B cell (primary cell): ENCODE measurements around the gene DCT. TPM values are rescaled to one million over a fixed set of nuclear protein-coding genes. Genes with fewer than 3 reads are reported as not detected.

Source experiments
- ATAC-seq: fragments of 200-7000 bp; cut with Tn5 transposase; one replicate; pipeline ENCODE4 v1.10.0; 2021; ENCODE audit warnings: low read depth, mild to moderate bottlenecking, moderate number of reproducible peaks, moderate library complexity
- CTCF ChIA-PET: fragments of 350-600 bp; sonication (Branson Sonifier 250); formaldehyde crosslinking; loops from one replicate; lab custom pipeline; 2021; ENCODE audit warnings: antibody characterized with exemption, inconsistent platforms; lab: Charles Lee
- POLR2A ChIA-PET: fragments of 350-600 bp; sonication (Branson Sonifier 250); formaldehyde crosslinking; loops from one replicate; lab custom pipeline; 2021; ENCODE audit warnings: antibody characterized with exemption; lab: Charles Lee
- DNase-seq: peaks from one replicate; pipeline ENCODE4 v3.0.0; 2013
- H2AFZ ChIP-seq: 2 replicates; pipeline ENCODE4 v1.6.1; 2012; ENCODE audit warnings: mild to moderate bottlenecking, low read depth, low read length; ENCODE audit not compliant: insufficient read depth, poor library complexity, severe bottlenecking
- H3K27ac ChIP-seq, 2 donors: 1 replicate in 1 of 2; 2 replicates in 1 of 2; pipeline ENCODE4 v1.5.1; 2012 to 2013; ENCODE audit warnings: low read length in 2 of 2, mild to moderate bottlenecking in 2 of 2, moderate library complexity in 1 of 2
- H3K27me3 ChIP-seq, 4 experiments: fragments of 200-600 bp in 1 of 4; sonication (generic) in 1 of 4; replicated peaks in 1 of 4; 1 replicate in 2 of 4; 2 replicates in 2 of 4; pipeline versions ENCODE4 v1.6.1 to v1.7.0; 2013 to 2016; ENCODE audit warnings: low read length in 3 of 4, mild to moderate bottlenecking in 2 of 4, mixed read lengths in 1 of 4, moderate library complexity in 1 of 4; ENCODE audit not compliant: insufficient read depth in 4 of 4, control insufficient read depth in 3 of 4; ENCODE audit errors: control extremely low read depth in 1 of 4
- H3K36me3 ChIP-seq, 2 experiments: replicated peaks in 1 of 2; 1 replicate in 1 of 2; 2 replicates in 1 of 2; pipeline versions ENCODE4 v1.6.1 to v1.7.1; 2013; ENCODE audit warnings: low read length in 1 of 2; ENCODE audit not compliant: insufficient read depth in 2 of 2, control insufficient read depth in 1 of 2; ENCODE audit errors: control extremely low read depth in 1 of 2, extremely low read depth in 1 of 2
- H3K4me1 ChIP-seq, 2 donors: fragments of 200-600 bp in 1 of 2; sonication (generic) in 1 of 2; 1 replicate in 1 of 2; 2 replicates in 1 of 2; pipeline versions ENCODE4 v1.5.1 to v1.6.1; 2013 to 2017; ENCODE audit warnings: low read length in 2 of 2; ENCODE audit not compliant: control insufficient read depth in 2 of 2, insufficient read depth in 2 of 2
- H3K4me2 ChIP-seq: replicated peaks from 2 replicates; pipeline ENCODE3; 2012; ENCODE audit warnings: mild to moderate bottlenecking, low read depth, low read length; ENCODE audit not compliant: poor library complexity, severe bottlenecking
- H3K4me3 ChIP-seq, 5 experiments: fragments of 200-600 bp in 1 of 5; sonication (generic) in 1 of 5; 1 replicate in 3 of 5; 2 replicates in 2 of 5; pipeline versions ENCODE4 v1.5.1 to v1.7.0; 2011 to 2016; ENCODE audit warnings: low read length in 4 of 5, mild to moderate bottlenecking in 4 of 5, low read depth in 2 of 5, control low read depth in 1 of 5, moderate library complexity in 1 of 5; ENCODE audit not compliant: insufficient read depth in 1 of 5; ENCODE audit errors: control extremely low read depth in 1 of 5, extremely low read depth in 1 of 5
- H3K79me2 ChIP-seq: fragments of 200-600 bp; sonication (generic); one replicate; pipeline ENCODE4 v1.6.0; 2016; ENCODE audit warnings: low read length; ENCODE audit not compliant: control insufficient read depth, insufficient read depth
- H3K9ac ChIP-seq: fragments of 200-600 bp; sonication (generic); 2 replicates; pipeline ENCODE4 v1.6.1; 2017; ENCODE audit warnings: mild to moderate bottlenecking, low read length, moderate library complexity
- H3K9me3 ChIP-seq, 3 donors: one replicate each; pipeline versions ENCODE4 v1.6.1 to v1.7.1; 2013; ENCODE audit warnings: low read length in 2 of 3; ENCODE audit not compliant: control insufficient read depth in 2 of 3, insufficient read depth in 1 of 3; ENCODE audit errors: control extremely low read depth in 1 of 3
- H4K20me1 ChIP-seq: 2 replicates; pipeline ENCODE4 v1.6.0; 2012; ENCODE audit warnings: mild to moderate bottlenecking, low read length; ENCODE audit not compliant: insufficient read depth, control insufficient read depth, poor library complexity, severe bottlenecking
- H3K27ac Mint-ChIP-seq: one replicate; pipeline ENCODE4 v1.8.0; 2021; ENCODE audit warnings: mixed read lengths
- H3K27me3 Mint-ChIP-seq: one replicate; pipeline ENCODE4 v1.8.0; 2021; ENCODE audit warnings: mixed read lengths
- H3K4me1 Mint-ChIP-seq: one replicate; pipeline ENCODE4 v1.8.0; 2021; ENCODE audit warnings: mixed read lengths
- H3K4me3 Mint-ChIP-seq: one replicate; pipeline ENCODE4 v1.8.0; 2021; ENCODE audit warnings: mixed read lengths
- H3K9me3 Mint-ChIP-seq: one replicate; pipeline ENCODE4 v1.8.0; 2022; ENCODE audit warnings: mixed read lengths; ENCODE audit not compliant: insufficient read depth
- EZH2 ChIP-seq: IDR thresholded peaks from 2 replicates; pipeline ENCODE4 v1.6.1; 2012; ENCODE audit warnings: borderline replicate concordance, low read depth, mild to moderate bottlenecking, moderate library complexity, low read length; ENCODE audit not compliant: insufficient read depth, poor library complexity, severe bottlenecking
- WGBS: methylation state at CpG from one replicate; pipeline ENCODE4 v1.1.5; 2013; ENCODE audit warnings: missing lambda C conversion rate; ENCODE audit not compliant: insufficient coverage; 5-methylcytosine and 5-hydroxymethylcytosine counted together
- intact Hi-C: fragments of 100-400 bp; cut with micrococcal nuclease; formaldehyde crosslinking; loops from one replicate; pipeline ENCODE4 v1.10.0; 2022
- polyA plus RNA-seq: library from polyadenylated mRNA; depleted of rRNA; stranded (reverse); fragments of >200 nt; gene quantifications from 2 replicates; pipeline ENCODE4 v1.2.3, GENCODE V29; 2012
- total RNA-seq, 2 donors: library from RNA; stranded (reverse); fragments of 120-200 nt in 1 of 2; gene quantifications; 1 replicate in 1 of 2; 2 replicates in 1 of 2; pipeline versions ENCODE4 v1.2.3 to v1.2.4, GENCODE V29; 2013 to 2022
- TF ChIP-seq, protein P1 (sequence below): fragments of 200-600 bp; IDR thresholded peaks from one replicate; pipeline ENCODE4 v1.8.0; 2022; ENCODE audit warnings: antibody characterized with exemption, mild to moderate bottlenecking

Gene DCT
- total and polyA plus RNA-seq, 2 donors (not counting 1 experiment from before 2014, with no cell fraction given), result 0.10 to 0.18 TPM

GRCh38 chr13:94487043-94487442 lies 7.6 kb upstream of the DCT start:
- H3K27ac ChIP-seq, result no peak overlapping the region
- H3K9me3 ChIP-seq, result peaks cover 0 to 2% (median 0%) of the 10 kb centered on the region in 3 donors
- intact Hi-C loops, result no loop called here
- H3K4me2 ChIP-seq, result no peak overlapping the region
- H3K27me3 ChIP-seq, result no peaks in the 10 kb centered on the region
- TF ChIP-seq, protein P1, sequence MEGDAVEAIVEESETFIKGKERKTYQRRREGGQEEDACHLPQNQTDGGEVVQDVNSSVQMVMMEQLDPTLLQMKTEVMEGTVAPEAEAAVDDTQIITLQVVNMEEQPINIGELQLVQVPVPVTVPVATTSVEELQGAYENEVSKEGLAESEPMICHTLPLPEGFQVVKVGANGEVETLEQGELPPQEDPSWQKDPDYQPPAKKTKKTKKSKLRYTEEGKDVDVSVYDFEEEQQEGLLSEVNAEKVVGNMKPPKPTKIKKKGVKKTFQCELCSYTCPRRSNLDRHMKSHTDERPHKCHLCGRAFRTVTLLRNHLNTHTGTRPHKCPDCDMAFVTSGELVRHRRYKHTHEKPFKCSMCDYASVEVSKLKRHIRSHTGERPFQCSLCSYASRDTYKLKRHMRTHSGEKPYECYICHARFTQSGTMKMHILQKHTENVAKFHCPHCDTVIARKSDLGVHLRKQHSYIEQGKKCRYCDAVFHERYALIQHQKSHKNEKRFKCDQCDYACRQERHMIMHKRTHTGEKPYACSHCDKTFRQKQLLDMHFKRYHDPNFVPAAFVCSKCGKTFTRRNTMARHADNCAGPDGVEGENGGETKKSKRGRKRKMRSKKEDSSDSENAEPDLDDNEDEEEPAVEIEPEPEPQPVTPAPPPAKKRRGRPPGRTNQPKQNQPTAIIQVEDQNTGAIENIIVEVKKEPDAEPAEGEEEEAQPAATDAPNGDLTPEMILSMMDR, result no peak
- TF ChIP-seq EZH2, result no peak
- no peaks in the 10 kb centered on the region for H3K79me2 ChIP-seq
- ChIA-PET POLR2A (no interaction called here), CTCF (no interaction called here)
- H3K9ac ChIP-seq, result no peak overlapping the region
- WGBS, result no CpG with 5 or more reads among the region's 2 CpGs
- peaks cover 3% of the 10 kb centered on the region for H3K9me3 Mint-ChIP-seq
- H2AFZ ChIP-seq, result no peak overlapping the region
- no peak overlapping the region for H3K4me3 Mint-ChIP-seq
- H3K4me1 Mint-ChIP-seq, result no peaks in the 10 kb centered on the region
- H3K27me3 Mint-ChIP-seq, result peaks cover 20% of the 10 kb centered on the region
- no peak for ATAC-seq
- no peaks in the 10 kb centered on the region for H3K4me1 ChIP-seq
- H4K20me1 ChIP-seq, result no peaks in the 10 kb centered on the region
- no peak overlapping the region for H3K4me3 ChIP-seq
- H3K27ac Mint-ChIP-seq, result no peak overlapping the region
- no peaks in the 10 kb centered on the region for H3K36me3 ChIP-seq
- DNase-seq, result no peak

- WGBS, result 100% methylated on average over 1 of the region's 5 CpGs
Measured at GRCh38 chr13:94483970-94484369, 4.5 kb upstream of the DCT start.

More at GRCh38 chr13:94483970-94484369, 4.5 kb upstream of the DCT start:
- no peak for DNase-seq
- Histone ChIP-seq H3K4me3 (no peak overlapping the region), H3K4me2 (no peak overlapping the region), H3K27ac (no peak overlapping the region), H3K36me3 (no peaks in the 10 kb centered on the region), H3K9ac (no peak overlapping the region), H3K9me3 (peaks cover 0 to 2% (median 0%) of the 10 kb centered on the region in 3 donors), H4K20me1 (no peaks in the 10 kb centered on the region), H3K27me3 (no peaks in the 10 kb centered on the region), H2AFZ (no peak overlapping the region), H3K79me2 (no peaks in the 10 kb centered on the region), H3K4me1 (no peaks in the 10 kb centered on the region)
- Mint-ChIP-seq H3K27me3 (peaks cover 15% of the 10 kb centered on the region), H3K4me1 (no peaks in the 10 kb centered on the region), H3K9me3 (no peaks in the 10 kb centered on the region), H3K4me3 (no peak overlapping the region), H3K27ac (no peak overlapping the region)
- ATAC-seq, result no peak
- TF ChIP-seq, protein P1, result no peak
- no peak for TF ChIP-seq EZH2
- CTCF ChIA-PET, result no interaction called here
- POLR2A ChIA-PET, result no interaction called here
- intact Hi-C loops, result no loop called here
